DND-41 (cell line): Measurements from ENCODE around the gene RSBN1.

ENCODE experiments used
- ATAC-seq: fragments of 200-7000 bp; cut with Tn5 transposase; 3 replicates; pipeline ENCODE4 v1.9.1; 2021; ENCODE audit warnings: low read depth; ENCODE audit not compliant: insufficient read depth
- DNase-seq: peaks from one replicate; pipeline ENCODE4 v3.0.0-alpha.2; 2020
- H2AFZ ChIP-seq: 2 replicates; pipeline ENCODE4 v1.6.0; 2012; ENCODE audit warnings: low read depth, low read length
- H3K27ac ChIP-seq: 2 replicates; pipeline ENCODE4 v1.5.1; 2012; ENCODE audit warnings: low read length, inconsistent platforms
- H3K27me3 ChIP-seq: fragments of 200-600 bp; sonication (generic); 2 replicates; pipeline ENCODE4 v1.6.0; 2012; ENCODE audit warnings: low read length, mild to moderate bottlenecking, inconsistent platforms; ENCODE audit not compliant: insufficient read depth, poor library complexity
- H3K36me3 ChIP-seq: 2 replicates; pipeline ENCODE4 v1.5.1; 2012; ENCODE audit warnings: low read length, inconsistent platforms; ENCODE audit not compliant: insufficient read depth
- H3K4me1 ChIP-seq: 2 replicates; pipeline ENCODE4 v1.5.1; 2012; ENCODE audit warnings: mild to moderate bottlenecking, low read length; ENCODE audit not compliant: insufficient read depth
- H3K4me2 ChIP-seq: 2 replicates; pipeline ENCODE4 v1.6.0; 2012; ENCODE audit warnings: mild to moderate bottlenecking, moderate library complexity, low read length, inconsistent platforms; ENCODE audit not compliant: insufficient read depth
- H3K4me3 ChIP-seq, 2 experiments: fragments of 200-600 bp in 1 of 2; shearing (Covaris generic) in 1 of 2; 2 replicates each; pipeline ENCODE4 v1.5.1; 2012 to 2016; ENCODE audit warnings: inconsistent platforms in 2 of 2, low read length in 2 of 2, mild to moderate bottlenecking in 2 of 2, low read depth in 1 of 2, moderate library complexity in 1 of 2
- H3K79me2 ChIP-seq: 2 replicates; pipeline ENCODE4 v1.6.0; 2012; ENCODE audit warnings: low read length, inconsistent platforms; ENCODE audit not compliant: insufficient read depth
- H3K9ac ChIP-seq: 2 replicates; pipeline ENCODE4 v1.6.0; 2012; ENCODE audit warnings: low read depth, mild to moderate bottlenecking, inconsistent platforms, low read length, moderate library complexity
- H3K9me3 ChIP-seq: 2 replicates; pipeline ENCODE4 v1.5.1; 2012; ENCODE audit warnings: low read length, moderate library complexity, mild to moderate bottlenecking, inconsistent platforms; ENCODE audit not compliant: insufficient read depth, severe bottlenecking
- H4K20me1 ChIP-seq: 2 replicates; pipeline ENCODE4 v1.6.0; 2012; ENCODE audit warnings: low read length; ENCODE audit not compliant: insufficient read depth
- EZH2 ChIP-seq: IDR thresholded peaks from 3 replicates; pipeline ENCODE4 v1.6.1; 2012; ENCODE audit warnings: borderline replicate concordance, low read depth, mild to moderate bottlenecking, moderate library complexity, low read length, inconsistent platforms; ENCODE audit not compliant: severe bottlenecking
- TF ChIP-seq, protein P1 (sequence below): IDR thresholded peaks from 2 replicates; pipeline ENCODE4 v1.5.1; 2012; ENCODE audit warnings: borderline replicate concordance, low read length, moderate library complexity, mild to moderate bottlenecking; ENCODE audit not compliant: poor library complexity, severe bottlenecking; ENCODE audit errors: extremely low read depth

Gene RSBN1

DNA sequence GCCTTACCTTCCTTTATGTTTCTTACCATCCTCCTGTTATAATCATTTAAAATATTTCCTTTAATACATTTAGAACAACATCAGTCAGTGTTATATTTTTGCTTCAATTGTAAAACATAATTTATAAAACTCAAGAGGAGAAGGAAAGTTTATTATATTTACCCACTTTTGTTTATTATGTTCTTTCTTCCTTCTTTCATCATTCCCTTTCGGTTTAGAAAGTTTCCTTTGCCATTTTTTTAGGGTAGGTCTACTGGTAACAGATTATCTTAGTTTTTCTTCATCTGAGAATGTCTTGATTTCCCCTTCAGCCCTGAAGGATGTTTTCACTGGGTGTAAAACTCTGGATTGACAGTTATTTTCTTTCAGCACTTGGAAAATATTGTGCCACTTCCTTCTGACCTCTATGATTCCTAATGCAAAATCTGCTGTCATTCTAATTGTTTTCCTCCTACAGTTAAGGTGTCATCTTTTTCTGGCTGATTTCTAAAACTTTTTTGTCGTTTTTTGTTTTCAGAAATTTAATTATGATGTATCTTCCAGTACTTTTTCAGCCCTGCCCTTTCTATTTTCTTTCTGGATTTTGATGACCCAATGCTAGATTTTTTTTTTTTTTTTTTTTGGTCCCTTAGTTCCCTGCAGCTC lies 34.2 kb upstream of the RSBN1 start:
- Histone ChIP-seq H3K27me3 (no peaks in the 10 kb centered on the region), H3K9ac (no peak overlapping the region), H3K27ac (no peak overlapping the region), H3K9me3 (no peaks in the 10 kb centered on the region), H3K4me1 (peaks cover 5% of the 10 kb centered on the region; the same call in 1 of the 2 replicates), H4K20me1 (no peaks in the 10 kb centered on the region), H3K36me3 (peaks cover 20% of the 10 kb centered on the region), H3K79me2 (no peaks in the 10 kb centered on the region), H2AFZ (no peak overlapping the region), H3K4me2 (no peak overlapping the region), H3K4me3 (no peak overlapping the region)
- DNase-seq (no peak), ATAC-seq (no peak)
- no peak for TF ChIP-seq EZH2
- TF ChIP-seq, protein P1, sequence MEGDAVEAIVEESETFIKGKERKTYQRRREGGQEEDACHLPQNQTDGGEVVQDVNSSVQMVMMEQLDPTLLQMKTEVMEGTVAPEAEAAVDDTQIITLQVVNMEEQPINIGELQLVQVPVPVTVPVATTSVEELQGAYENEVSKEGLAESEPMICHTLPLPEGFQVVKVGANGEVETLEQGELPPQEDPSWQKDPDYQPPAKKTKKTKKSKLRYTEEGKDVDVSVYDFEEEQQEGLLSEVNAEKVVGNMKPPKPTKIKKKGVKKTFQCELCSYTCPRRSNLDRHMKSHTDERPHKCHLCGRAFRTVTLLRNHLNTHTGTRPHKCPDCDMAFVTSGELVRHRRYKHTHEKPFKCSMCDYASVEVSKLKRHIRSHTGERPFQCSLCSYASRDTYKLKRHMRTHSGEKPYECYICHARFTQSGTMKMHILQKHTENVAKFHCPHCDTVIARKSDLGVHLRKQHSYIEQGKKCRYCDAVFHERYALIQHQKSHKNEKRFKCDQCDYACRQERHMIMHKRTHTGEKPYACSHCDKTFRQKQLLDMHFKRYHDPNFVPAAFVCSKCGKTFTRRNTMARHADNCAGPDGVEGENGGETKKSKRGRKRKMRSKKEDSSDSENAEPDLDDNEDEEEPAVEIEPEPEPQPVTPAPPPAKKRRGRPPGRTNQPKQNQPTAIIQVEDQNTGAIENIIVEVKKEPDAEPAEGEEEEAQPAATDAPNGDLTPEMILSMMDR = no peak

DNA sequence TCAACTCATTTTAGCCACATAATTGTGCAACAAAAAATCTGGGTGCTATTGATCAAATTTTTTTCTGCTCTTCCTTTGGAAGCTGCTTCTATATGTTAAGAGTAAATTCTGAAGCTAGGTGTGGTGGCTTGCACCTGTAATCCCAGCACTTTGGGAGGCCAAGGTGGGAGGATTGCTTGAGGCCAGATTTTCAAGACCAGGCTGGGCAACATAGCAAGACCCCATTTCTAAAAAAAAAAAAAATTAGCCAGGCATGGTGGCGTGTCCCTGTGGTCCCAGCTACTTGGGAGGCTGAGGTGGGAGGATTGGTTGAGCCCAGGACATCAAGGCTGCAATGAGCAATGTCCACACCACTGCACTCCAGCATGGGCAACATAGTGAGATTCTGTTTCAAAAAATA lies 24.3 kb upstream of the RSBN1 start:
- H3K4me2 ChIP-seq = no peak overlapping the region
- H2AFZ ChIP-seq = no peak overlapping the region

DNA sequence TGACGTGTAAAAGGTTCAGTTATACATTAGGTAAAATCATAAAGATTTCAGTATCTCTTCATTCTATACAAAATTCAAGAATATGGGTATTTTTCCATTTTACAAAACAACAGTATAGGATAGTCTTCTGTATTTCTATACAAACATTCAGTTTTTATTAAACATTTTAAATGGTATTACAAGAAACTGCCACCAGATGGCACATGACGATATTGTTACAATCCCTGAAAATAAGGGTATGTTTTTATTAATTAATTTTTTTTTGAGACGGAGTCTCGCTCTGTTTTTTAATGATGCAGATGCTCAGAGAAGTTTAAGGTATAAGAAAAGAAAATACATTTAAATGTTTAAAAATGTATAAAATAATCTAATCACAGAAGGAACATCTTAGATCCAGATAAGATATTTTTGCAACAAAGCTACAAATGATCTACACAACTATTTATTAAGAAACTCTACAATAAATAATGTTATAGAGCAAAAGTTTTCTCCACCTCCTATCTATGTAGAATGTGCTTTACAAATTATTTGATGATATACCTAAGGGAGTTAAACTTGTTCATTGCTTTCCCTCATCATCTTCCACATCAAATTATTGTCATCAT lies 23.5 kb upstream of the RSBN1 start:
- no peak for TF ChIP-seq EZH2
- TF ChIP-seq, protein P1 = peak; percentile 71
- Histone ChIP-seq H3K4me3 (no peak overlapping the region), H3K27me3 (no peaks in the 10 kb centered on the region), H3K4me2 (no peak overlapping the region), H2AFZ (0 out of 2 replicates have a peak overlapping the region, but pooled peaks have one; percentile 22), H3K27ac (no peak overlapping the region), H3K36me3 (peaks cover 21% of the 10 kb centered on the region), H3K9me3 (no peaks in the 10 kb centered on the region), H3K9ac (no peak overlapping the region), H4K20me1 (no peaks in the 10 kb centered on the region), H3K4me1 (no peaks in the 10 kb centered on the region; the same call in 1 of the 2 replicates), H3K79me2 (no peaks in the 10 kb centered on the region)
- DNase-seq (no peak), ATAC-seq (peak; percentile 52)

More for the DNA sequence above, 24.3 kb upstream of the RSBN1 start:
- ATAC-seq (no peak), DNase-seq (no peak)
- Histone ChIP-seq H3K9ac (no peak overlapping the region), H3K27ac (no peak overlapping the region), H3K4me3 (no peak overlapping the region), H3K4me1 (no peaks in the 10 kb centered on the region; the same call in 1 of the 2 replicates), H3K79me2 (no peaks in the 10 kb centered on the region), H3K36me3 (peaks cover 21% of the 10 kb centered on the region), H3K27me3 (no peaks in the 10 kb centered on the region), H3K9me3 (no peaks in the 10 kb centered on the region), H4K20me1 (no peaks in the 10 kb centered on the region)
- TF ChIP-seq EZH2 = no peak
- TF ChIP-seq, protein P1 = no peak
